CD4-positive, alpha-beta memory T cell (primary cell): ENCODE results near the gene NFATC2. TPM values are rescaled to one million over a fixed set of nuclear protein-coding genes. Genes with fewer than 3 reads are reported as not detected.

ENCODE experiments used
- CTCF ChIA-PET: fragments of 350-600 bp; sonication (Branson Sonifier 250); formaldehyde crosslinking; loops from one replicate; lab custom pipeline; 2021; ENCODE audit warnings: inconsistent platforms; ENCODE audit not compliant: partially characterized antibody; lab: Charles Lee
- POLR2A ChIA-PET: fragments of 350-600 bp; sonication (Branson Sonifier 250); formaldehyde crosslinking; loops from one replicate; lab custom pipeline; 2021; ENCODE audit not compliant: partially characterized antibody; lab: Charles Lee
- DNase-seq, 5 donors: peaks; one replicate each; pipeline versions ENCODE4 v3.0.0 to v3.0.0-alpha.2; 2020 to 2022; ENCODE audit warnings: mixed read lengths in 1 of 5
- H3K27ac ChIP-seq: one replicate; pipeline ENCODE4 v1.7.0; 2013; ENCODE audit warnings: low read depth, low read length
- H3K27me3 ChIP-seq: 2 replicates; pipeline ENCODE4 v1.7.0; 2013; ENCODE audit warnings: mild to moderate bottlenecking, low read length, moderate library complexity; ENCODE audit not compliant: insufficient read depth
- H3K36me3 ChIP-seq: 2 replicates; pipeline ENCODE4 v1.7.0; 2013; ENCODE audit warnings: mild to moderate bottlenecking, low read length, moderate library complexity; ENCODE audit not compliant: insufficient read depth
- H3K4me1 ChIP-seq: 2 replicates; pipeline ENCODE4 v1.7.0; 2013; ENCODE audit warnings: mild to moderate bottlenecking, low read length, moderate library complexity; ENCODE audit not compliant: insufficient read depth
- H3K4me3 ChIP-seq, 2 donors: one replicate each; pipeline ENCODE4 v1.7.0; 2013; ENCODE audit warnings: low read length in 2 of 2, mild to moderate bottlenecking in 1 of 2
- H3K9me3 ChIP-seq, 2 donors: one replicate each; pipeline ENCODE4 v1.7.0; 2013; ENCODE audit warnings: low read length in 2 of 2, control low read depth in 1 of 2; ENCODE audit not compliant: control insufficient read depth in 1 of 2
- H3K27ac Mint-ChIP-seq, 7 donors: one replicate each; pipeline ENCODE4 v1.8.0; 2020 to 2021; ENCODE audit warnings: mixed read lengths in 7 of 7, mild to moderate bottlenecking in 6 of 7, inconsistent platforms in 3 of 7, moderate library complexity in 3 of 7
- H3K27me3 Mint-ChIP-seq, 2 donors: one replicate each; pipeline ENCODE4 v1.8.0; 2020 to 2021; ENCODE audit warnings: mixed read lengths in 2 of 2
- H3K36me3 Mint-ChIP-seq, 2 donors: one replicate each; pipeline ENCODE4 v1.8.0; 2020 to 2021; ENCODE audit warnings: mixed read lengths in 2 of 2, inconsistent platforms in 1 of 2, mild to moderate bottlenecking in 1 of 2
- H3K4me1 Mint-ChIP-seq, 4 donors: one replicate each; pipeline ENCODE4 v1.8.0; 2020 to 2021; ENCODE audit warnings: mixed read lengths in 4 of 4, mild to moderate bottlenecking in 1 of 4
- H3K4me3 Mint-ChIP-seq, 8 donors: one replicate each; pipeline ENCODE4 v1.8.0; 2020 to 2021; ENCODE audit warnings: mixed read lengths in 8 of 8, mild to moderate bottlenecking in 7 of 8, moderate library complexity in 6 of 8, inconsistent platforms in 3 of 8
- H3K9me3 Mint-ChIP-seq, 8 donors: one replicate each; pipeline ENCODE4 v1.8.0; 2020 to 2021; ENCODE audit warnings: mixed read lengths in 8 of 8, mild to moderate bottlenecking in 5 of 8, inconsistent platforms in 3 of 8, moderate library complexity in 1 of 8
- intact Hi-C: fragments of 100-400 bp; cut with micrococcal nuclease; formaldehyde crosslinking; loops from one replicate; pipeline ENCODE4 v1.15.1; 2023
- polyA plus RNA-seq, 2 donors: library from polyadenylated mRNA; unstranded; fragments of 300-500 nt; fragmentation: Illumina TruSeq; gene quantifications; one replicate each; pipeline ENCODE4 v1.2.3, GENCODE V29; 2021
- total RNA-seq, 2 experiments: library from RNA; stranded (reverse); gene quantifications; one replicate each; pipeline ENCODE4 v1.2.3, GENCODE V29; 2021

NFATC2 gene
- total and polyA plus RNA-seq, 4 experiments from 2014 or later = 14.0 to 71.6 (median 53.7) TPM

DNA sequence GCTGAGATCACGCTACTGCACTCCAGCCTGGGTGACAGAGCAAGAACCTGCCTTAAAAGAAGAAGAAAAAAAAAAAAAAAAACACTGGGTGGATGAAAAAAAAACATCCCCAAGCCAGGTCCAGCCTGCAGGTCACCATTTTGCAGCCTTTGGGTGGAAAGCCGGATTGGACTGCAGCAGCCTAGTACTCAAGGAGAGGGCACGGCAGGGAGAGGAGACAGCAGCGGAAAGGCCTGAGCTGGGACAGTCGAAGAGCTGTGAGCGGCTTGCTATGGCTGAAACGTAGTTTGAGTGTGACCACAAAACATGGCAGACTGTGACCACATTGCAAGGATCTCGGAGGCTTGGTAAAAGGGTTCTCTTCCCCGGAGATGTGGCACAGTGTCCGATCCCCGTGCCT lies 173.0 kb downstream of the NFATC2 start:
- Mint-ChIP-seq H3K27ac (no peak overlapping the region), H3K9me3 (peaks cover 0 to 3% (median 0%) of the 10 kb centered on the region in 8 donors), H3K4me1 (peaks cover 0 to 6% (median 4%) of the 10 kb centered on the region in 4 donors), H3K36me3 (no peaks in the 10 kb centered on the region), H3K4me3 (no peak overlapping the region), H3K27me3 (no peaks in the 10 kb centered on the region)
- CTCF ChIA-PET = interaction anchor here (0.7 to 7.3 kb wide), 4 partner anchors 11 to 245 kb away, joined by 3 to 66 read pairs (median 5); no protein-coding TSS in a partner anchor
- H3K36me3 ChIP-seq = no peaks in the 10 kb centered on the region
- DNase-seq = no peak
- no peaks in the 10 kb centered on the region for H3K4me1 ChIP-seq
- H3K9me3 ChIP-seq = no peaks in the 10 kb centered on the region
- H3K27ac ChIP-seq = no peak overlapping the region
- POLR2A ChIA-PET = no interaction called here
- no peaks in the 10 kb centered on the region for H3K27me3 ChIP-seq
- intact Hi-C loops = no loop called here
- H3K4me3 ChIP-seq = no peak overlapping the region

- no peak for DNase-seq
- ChIA-PET CTCF (interaction anchor here (0.7 to 7.3 kb wide), 5 partner anchors 10 to 289 kb away, joined by 3 to 66 read pairs (median 4); no protein-coding TSS in a partner anchor), POLR2A (no interaction called here)
- H3K27me3 ChIP-seq = no peaks in the 10 kb centered on the region
- H3K4me1 ChIP-seq = no peaks in the 10 kb centered on the region
- H3K27ac ChIP-seq = no peak overlapping the region
- peaks cover 0 to 8% (median 4%) of the 10 kb centered on the region in 8 donors for H3K9me3 Mint-ChIP-seq
- peaks cover 0 to 6% (median 4%) of the 10 kb centered on the region in 4 donors for H3K4me1 Mint-ChIP-seq
- H3K4me3 Mint-ChIP-seq = no peak overlapping the region
- H3K4me3 ChIP-seq = no peak overlapping the region
- H3K9me3 ChIP-seq = no peaks in the 10 kb centered on the region
- no peaks in the 10 kb centered on the region for H3K27me3 Mint-ChIP-seq
- H3K27ac Mint-ChIP-seq = no peak overlapping the region
- intact Hi-C loops = no loop called here
- peaks cover 0 to 4% of the 10 kb centered on the region in 2 donors for H3K36me3 Mint-ChIP-seq
- no peaks in the 10 kb centered on the region for H3K36me3 ChIP-seq
Observed at GRCh38 chr20:51368461-51369211, 173.9 kb downstream of the NFATC2 start.

DNA sequence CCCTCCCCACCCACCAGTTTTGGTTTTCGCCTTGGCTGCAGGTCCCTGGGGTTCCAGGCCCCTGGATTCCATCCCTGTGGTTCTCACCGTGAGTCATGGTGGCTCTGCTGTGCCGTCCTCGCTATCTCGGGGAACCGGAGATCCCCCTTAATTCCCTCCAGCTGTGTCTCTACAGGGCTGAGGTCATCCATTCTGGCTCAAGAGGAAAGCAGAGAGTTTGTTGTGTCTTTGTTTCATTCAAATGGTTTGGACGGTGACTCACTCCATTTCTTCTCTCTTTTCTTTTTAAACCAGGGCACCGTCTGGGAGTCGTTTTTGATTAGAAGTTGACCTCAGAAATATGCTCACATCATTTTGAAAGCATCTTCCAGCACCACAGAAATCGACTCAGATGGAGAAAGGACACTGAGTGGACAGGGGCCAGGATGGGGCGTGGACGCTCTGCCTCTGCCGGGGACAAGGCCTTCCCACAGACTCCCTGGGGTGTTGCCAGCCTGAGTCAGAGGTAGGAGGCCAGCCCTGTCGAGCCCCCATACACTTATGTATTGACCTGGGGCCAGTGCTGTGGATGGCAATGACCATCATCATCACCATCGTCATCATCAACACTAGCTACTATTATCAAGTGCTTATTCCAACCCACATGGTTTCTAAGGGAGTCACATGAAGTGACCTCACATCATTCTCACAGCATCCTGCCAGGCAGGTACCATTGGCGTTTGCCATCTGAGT lies 176.2 kb downstream of the NFATC2 start:
- Histone ChIP-seq H3K4me3 (no peak overlapping the region), H3K36me3 (no peaks in the 10 kb centered on the region), H3K27ac (no peak overlapping the region), H3K9me3 (no peaks in the 10 kb centered on the region), H3K4me1 (no peaks in the 10 kb centered on the region), H3K27me3 (no peaks in the 10 kb centered on the region)
- no peak for DNase-seq
- Mint-ChIP-seq H3K27ac (no peak overlapping the region), H3K4me3 (no peak overlapping the region), H3K36me3 (peaks cover 0 to 8% of the 10 kb centered on the region in 2 donors), H3K9me3 (peaks cover 0 to 10% (median 6%) of the 10 kb centered on the region in 8 donors), H3K27me3 (peaks cover 0 to under 1% of the 10 kb centered on the region in 2 donors), H3K4me1 (no peaks in the 10 kb centered on the region)
- intact Hi-C loops = no loop called here
- ChIA-PET CTCF (interaction anchor here (7.3 kb wide), 1 partner anchor 230 kb away, joined by 66 read pairs; no protein-coding TSS in a partner anchor), POLR2A (no interaction called here)

DNA sequence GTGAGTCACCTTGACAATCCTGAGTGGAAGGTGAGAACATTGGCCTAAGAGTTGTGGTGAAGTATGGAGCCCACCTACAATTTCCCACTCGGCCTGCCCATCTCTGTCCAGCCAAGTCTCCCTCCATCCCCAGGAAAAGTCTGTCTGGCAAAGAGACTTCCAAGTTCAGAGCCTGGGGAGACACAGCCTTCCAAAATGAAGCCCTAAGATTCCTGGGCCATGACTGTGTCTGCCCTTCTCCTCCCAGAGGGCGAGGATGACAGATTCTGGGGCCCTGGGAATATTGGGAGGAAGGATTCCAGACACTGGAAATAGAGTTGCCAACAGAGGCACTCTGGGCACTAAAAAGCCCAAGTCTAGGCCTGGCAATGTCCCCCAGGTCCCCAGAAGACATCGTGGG lies 176.8 kb downstream of the NFATC2 start:
- H3K36me3 Mint-ChIP-seq = peaks cover 0 to 8% of the 10 kb centered on the region in 2 donors
- CTCF ChIA-PET = no interaction called here

DNA sequence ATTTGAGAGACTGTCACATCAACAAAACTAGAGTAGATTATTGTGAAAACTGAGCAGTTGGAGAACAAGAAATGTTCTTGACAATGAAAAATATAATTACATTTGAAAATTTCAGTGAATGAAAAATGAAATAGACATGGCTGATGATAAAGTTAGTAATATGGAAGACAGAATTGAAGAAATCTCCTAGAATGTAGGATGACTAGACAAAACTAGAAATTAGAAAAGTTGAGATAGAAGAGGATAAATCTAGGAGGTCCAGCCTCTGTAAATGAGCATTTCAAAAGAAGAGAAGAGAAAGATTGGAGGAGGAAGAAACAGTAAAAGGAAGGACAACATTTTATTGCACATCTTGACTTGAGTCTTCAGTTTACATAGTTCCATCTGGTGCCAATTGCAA lies 178.7 kb downstream of the NFATC2 start:
- no peaks in the 10 kb centered on the region for H3K4me1 ChIP-seq
- H3K27me3 ChIP-seq = no peaks in the 10 kb centered on the region
- no peaks in the 10 kb centered on the region for H3K4me1 Mint-ChIP-seq
- H3K27me3 Mint-ChIP-seq = peaks cover 0 to 3% of the 10 kb centered on the region in 2 donors
- CTCF ChIA-PET = no interaction called here
- H3K9me3 ChIP-seq = no peaks in the 10 kb centered on the region
- H3K27ac ChIP-seq = no peak overlapping the region
- no peak for DNase-seq
- peaks cover 0 to 10% (median 6%) of the 10 kb centered on the region in 8 donors for H3K9me3 Mint-ChIP-seq
- POLR2A ChIA-PET = no interaction called here
- intact Hi-C loops = no loop called here
- H3K36me3 ChIP-seq = no peaks in the 10 kb centered on the region
- H3K36me3 Mint-ChIP-seq = peaks cover 0 to 8% of the 10 kb centered on the region in 2 donors
- H3K4me3 ChIP-seq = no peak overlapping the region
- no peak overlapping the region for H3K4me3 Mint-ChIP-seq
- H3K27ac Mint-ChIP-seq = peak overlapping the region in 1 of 7 donors; percentile 2

More for the DNA sequence above, 176.8 kb downstream of the NFATC2 start:
- Mint-ChIP-seq H3K4me1 (no peaks in the 10 kb centered on the region), H3K9me3 (peaks cover 0 to 10% (median 6%) of the 10 kb centered on the region in 8 donors), H3K4me3 (no peak overlapping the region), H3K27ac (no peak overlapping the region), H3K27me3 (peaks cover 0 to 3% of the 10 kb centered on the region in 2 donors)
- H3K4me1 ChIP-seq = no peaks in the 10 kb centered on the region
- no peak for DNase-seq
- no peaks in the 10 kb centered on the region for H3K27me3 ChIP-seq
- no peak overlapping the region for H3K27ac ChIP-seq
- POLR2A ChIA-PET = no interaction called here
- no peak overlapping the region for H3K4me3 ChIP-seq
- intact Hi-C loops = no loop called here
- H3K9me3 ChIP-seq = no peaks in the 10 kb centered on the region
- no peaks in the 10 kb centered on the region for H3K36me3 ChIP-seq

DNA sequence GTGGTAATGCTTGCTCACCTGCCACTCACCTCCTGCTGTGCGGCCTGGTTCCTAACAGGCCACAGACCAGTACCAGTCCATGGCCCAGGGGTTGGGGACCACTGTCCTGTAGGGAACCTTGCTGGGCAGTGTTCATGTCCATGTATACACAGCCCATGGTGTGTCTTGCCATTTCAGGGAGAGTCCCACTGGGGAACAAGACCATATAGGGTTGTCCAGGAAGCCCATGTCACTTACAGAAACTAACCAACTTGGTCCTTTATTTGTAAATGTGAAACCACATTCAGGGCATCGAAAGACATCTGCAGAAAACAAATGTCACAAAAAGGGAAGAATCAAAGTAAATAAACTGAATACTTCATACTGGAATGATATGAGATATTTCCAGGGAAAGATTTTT lies 179.1 kb downstream of the NFATC2 start:
- H3K9me3 ChIP-seq = no peaks in the 10 kb centered on the region
- H3K27me3 ChIP-seq = no peaks in the 10 kb centered on the region
- no peaks in the 10 kb centered on the region for H3K4me1 Mint-ChIP-seq
- H3K4me3 Mint-ChIP-seq = no peak overlapping the region
- intact Hi-C loops = no loop called here
- CTCF ChIA-PET = no interaction called here
- H3K36me3 Mint-ChIP-seq = peaks cover 0 to 8% of the 10 kb centered on the region in 2 donors
- no peak overlapping the region for H3K27ac Mint-ChIP-seq
- no peaks in the 10 kb centered on the region for H3K4me1 ChIP-seq
- H3K27me3 Mint-ChIP-seq = peaks cover 0 to 3% of the 10 kb centered on the region in 2 donors
- POLR2A ChIA-PET = no interaction called here
- H3K4me3 ChIP-seq = no peak overlapping the region
- DNase-seq = no peak
- H3K9me3 Mint-ChIP-seq = peaks cover 0 to 10% (median 6%) of the 10 kb centered on the region in 8 donors
- no peaks in the 10 kb centered on the region for H3K36me3 ChIP-seq
- no peak overlapping the region for H3K27ac ChIP-seq

GRCh38 chr20:51362254-51362653 lies 180.3 kb downstream of the NFATC2 start:
- no peaks in the 10 kb centered on the region for H3K4me1 ChIP-seq

More at GRCh38 chr20:51362254-51362653, 180.3 kb downstream of the NFATC2 start:
- Histone ChIP-seq H3K36me3 (no peaks in the 10 kb centered on the region), H3K9me3 (no peaks in the 10 kb centered on the region), H3K27ac (no peak overlapping the region), H3K4me3 (no peak overlapping the region), H3K27me3 (no peaks in the 10 kb centered on the region)
- Mint-ChIP-seq H3K27me3 (peaks cover 0 to 3% of the 10 kb centered on the region in 2 donors), H3K36me3 (peaks cover 0 to 8% of the 10 kb centered on the region in 2 donors), H3K4me3 (no peak overlapping the region), H3K27ac (peak overlapping the region in 1 of 7 donors; percentile 25), H3K4me1 (no peaks in the 10 kb centered on the region), H3K9me3 (peaks cover 0 to 10% (median 6%) of the 10 kb centered on the region in 8 donors)
- intact Hi-C loops = no loop called here
- ChIA-PET CTCF (interaction anchor here (1.1 kb wide), 1 partner anchor 232 kb away, joined by 3 read pairs; no protein-coding TSS in a partner anchor), POLR2A (no interaction called here)
- no peak for DNase-seq
